ENCODE data around the gene MVP. TPM values are rescaled to one million over a fixed set of nuclear protein-coding genes. Genes with fewer than 3 reads are reported as not detected.
A peak's percentile ranks its signal among the peaks of the same experiment; 100 is the strongest.

The MVP gene
- total RNA-seq (2021; ENCODE audit: unreplicated experiment) (75.1 TPM), Bru-seq, nascent RNA (percentile 59 among the genes with signal in this experiment), BruChase-seq, experiment 1, labeled RNA remaining after a 6-hour chase (percentile 84 among the genes with signal in this experiment), BruChase-seq, experiment 2, labeled RNA remaining after a 2-hour chase (percentile 78 among the genes with signal in this experiment)
- polyA plus RNA-seq (2012) = 89.5 and 100 TPM in 2 replicates
- long read RNA-seq, transcript MVP-202 (15 exons, 2,925 nt) = minor isoform, 10 of 137 reads
- long read RNA-seq, transcript MVP-201 (15 exons, 2,870 nt) = major isoform, 33 of 137 reads
- long read RNA-seq, partial matches to known transcripts = 84 of 137 reads
- long read RNA-seq, other reads (novel, unspliced or antisense) = 10 of 137 reads

- TF ChIP-seq SP1 (IDR thresholded peaks at IDR 0.05; ENCODE audit: low read depth) (no peak), FOSL1 (IDR thresholded peaks at IDR 0.05; ENCODE audit: low read depth) (no peak), JUND (IDR thresholded peaks at IDR 0.05) (no peak), ZNF274 (IDR thresholded peaks at IDR 0.05; ENCODE audit: low read depth, low read length) (no peak), ZBTB33 (IDR thresholded peaks at IDR 0.05; ENCODE audit: extremely low read depth, insufficient replicate concordance, low read length) (no peak), TCF7L2 (IDR thresholded peaks at IDR 0.05; ENCODE audit: borderline replicate concordance, extremely low read depth, insufficient read depth, insufficient read length) (no peak), YY1 (IDR thresholded peaks at IDR 0.05; ENCODE audit: extremely low read depth, insufficient replicate concordance, low read depth, low read length) (no peak), MAX (IDR thresholded peaks at IDR 0.05) (no peak), CEBPB (IDR thresholded peaks at IDR 0.05; ENCODE audit: low read depth) (no peak), POLR2AphosphoS5 (IDR thresholded peaks at IDR 0.05; ENCODE audit: low read depth, low read length) (peak; percentile 78), REST (IDR thresholded peaks at IDR 0.05; ENCODE audit: low read depth) (no peak), CBX3 (IDR thresholded peaks at IDR 0.05; ENCODE audit: low read depth) (no peak), EZH2 (IDR thresholded peaks at IDR 0.05) (no peak), RAD21 (IDR thresholded peaks at IDR 0.05; ENCODE audit: low read depth) (no peak), EGR1 (IDR thresholded peaks at IDR 0.05; ENCODE audit: low read depth) (no peak), SIN3A (IDR thresholded peaks at IDR 0.05; ENCODE audit: low read depth) (no peak), POLR2A (IDR thresholded peaks at IDR 0.05; ENCODE audit: borderline replicate concordance, extremely low read depth, insufficient read depth, insufficient read length) (peak; percentile 14), ZFX (IDR thresholded peaks at IDR 0.05) (0 out of 2 replicates have a peak, but pooled peaks have one; percentile 19), ATF3 (IDR thresholded peaks at IDR 0.05) (no peak)
- peak; percentile 18 for ATAC-seq
- Histone ChIP-seq H3K4me1 (ENCODE audit: control insufficient read depth in 1 of 2, insufficient read depth in 2 of 2, low read length in 2 of 2) (peaks cover 60 to 88% of the 10 kb centered on the region in 2 experiments), H3K36me3 (ENCODE audit: control insufficient read depth in 1 of 2, insufficient read depth in 2 of 2, low read length in 2 of 2) (peaks cover 0 to 8% of the 10 kb centered on the region in 2 experiments; a peak in 2 of 4 replicates), H3K4me2 (ENCODE audit: low read length) (peak within 1 kb of the TSS; percentile 78), H3K27ac (ENCODE audit: low read depth, low read length) (peak within 1 kb of the TSS; percentile 98), H3K79me2 (ENCODE audit: insufficient read depth, low read length) (peaks cover 75% of the 10 kb centered on the region), H4K20me1 (ENCODE audit: insufficient read depth) (no peaks in the 10 kb centered on the region; the same call in 1 of the 2 replicates), H3K27me3 (ENCODE audit: insufficient read depth, low read length) (no peaks in the 10 kb centered on the region), H3K4me3 (replicated peaks in 1 of 2; ENCODE audit: low read depth in 1 of 2, low read length in 2 of 2) (peak within 1 kb of the TSS; percentile 74 to 86), H3K9me3 (ENCODE audit: control insufficient read depth in 1 of 2, insufficient read depth in 1 of 2, low read depth in 1 of 2, low read length in 2 of 2) (no peaks in the 10 kb centered on the region), H3K9me2 (ENCODE audit: insufficient read depth) (no peaks in the 10 kb centered on the region), H3K9ac (ENCODE audit: low read length) (peak within 1 kb of the TSS; percentile 67), H2AFZ (ENCODE audit: low read depth, low read length, poor library complexity, severe bottlenecking) (no peak within 1 kb of the TSS)
- BruUV-seq (replicated peaks) = no TSS peak
- intact Hi-C loops (cut with micrococcal nuclease) = loop anchor here (2.0 kb wide), 1 partner anchor 201 kb away; no protein-coding TSS in a partner anchor
- ChIA-PET CTCF (interaction anchor here (0.8 to 3.3 kb wide), 7 partner anchors 12 to 201 kb away, joined by 3 to 28 read pairs (median 4); partner anchors contain the start of genes CDIPT, SEZ6L2 and TAOK2), RAD21 (ENCODE audit: low non-redundant PET in 1 of 2, low total read pairs in 2 of 2, uncharacterized antibody in 2 of 2, unreplicated experiment in 2 of 2) (interaction anchor here in 1 of 2 experiments (2.0 kb wide), 1 partner anchor 28 kb away, joined by 8 read pairs; no protein-coding TSS in a partner anchor), POLR2A (interaction anchor here (0.7 to 4.3 kb wide), 7 partner anchors 9 to 201 kb away, joined by 3 to 14 read pairs (median 4); partner anchors contain the start of genes CDIPT, KIF22 and MAZ)
- no peak for DNase-seq (ENCODE audit: low read depth, low spot score)
Observed at GRCh38 chr16:29820271-29820701, at the start of gene MVP. Gene MVP (plus strand): TSS chr16:29820462. CDS start chr16:29830550, 10,088 bp downstream.

Data from HCT116 (cell line).